ENCODE measurements around the gene RNF135. TPM values are rescaled to one million over a fixed set of nuclear protein-coding genes. Genes with fewer than 3 reads are reported as not detected.
"Not testable (repeated sequence)": the region's sequence is repeated elsewhere in the genome, so short reads cannot be mapped to it uniquely, and the experiment has no call there.

RNF135 gene
- total RNA-seq, 1 donor: 10.7 TPM

DNA sequence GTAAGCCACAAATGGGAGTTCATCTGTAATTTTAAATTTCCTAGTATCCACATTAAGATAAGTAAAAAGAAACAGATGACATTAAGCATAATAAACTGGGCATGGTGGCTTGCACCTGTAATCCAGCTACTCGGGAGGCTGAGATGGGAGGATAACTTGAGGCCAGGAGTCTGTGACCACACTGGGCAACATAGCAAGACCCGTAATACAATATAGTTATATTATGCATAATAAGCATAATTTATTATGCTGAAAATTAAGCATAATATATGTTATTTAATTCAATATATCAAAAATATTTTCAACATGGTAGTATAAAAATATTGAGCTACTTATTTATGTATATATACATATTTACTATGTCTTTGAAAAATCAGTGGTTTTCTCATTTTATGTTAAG is 48.2 kb downstream of the RNF135 start:
- TF ChIP-seq, protein P1, sequence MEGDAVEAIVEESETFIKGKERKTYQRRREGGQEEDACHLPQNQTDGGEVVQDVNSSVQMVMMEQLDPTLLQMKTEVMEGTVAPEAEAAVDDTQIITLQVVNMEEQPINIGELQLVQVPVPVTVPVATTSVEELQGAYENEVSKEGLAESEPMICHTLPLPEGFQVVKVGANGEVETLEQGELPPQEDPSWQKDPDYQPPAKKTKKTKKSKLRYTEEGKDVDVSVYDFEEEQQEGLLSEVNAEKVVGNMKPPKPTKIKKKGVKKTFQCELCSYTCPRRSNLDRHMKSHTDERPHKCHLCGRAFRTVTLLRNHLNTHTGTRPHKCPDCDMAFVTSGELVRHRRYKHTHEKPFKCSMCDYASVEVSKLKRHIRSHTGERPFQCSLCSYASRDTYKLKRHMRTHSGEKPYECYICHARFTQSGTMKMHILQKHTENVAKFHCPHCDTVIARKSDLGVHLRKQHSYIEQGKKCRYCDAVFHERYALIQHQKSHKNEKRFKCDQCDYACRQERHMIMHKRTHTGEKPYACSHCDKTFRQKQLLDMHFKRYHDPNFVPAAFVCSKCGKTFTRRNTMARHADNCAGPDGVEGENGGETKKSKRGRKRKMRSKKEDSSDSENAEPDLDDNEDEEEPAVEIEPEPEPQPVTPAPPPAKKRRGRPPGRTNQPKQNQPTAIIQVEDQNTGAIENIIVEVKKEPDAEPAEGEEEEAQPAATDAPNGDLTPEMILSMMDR (IDR thresholded peaks at IDR 0.05; ENCODE audit: insufficient read depth, low read length): no peak
- no peak overlapping the region for H3K4me3 ChIP-seq (ENCODE audit: low read depth, low read length)
- no peak for DNase-seq (ENCODE audit: low read depth)

DNA sequence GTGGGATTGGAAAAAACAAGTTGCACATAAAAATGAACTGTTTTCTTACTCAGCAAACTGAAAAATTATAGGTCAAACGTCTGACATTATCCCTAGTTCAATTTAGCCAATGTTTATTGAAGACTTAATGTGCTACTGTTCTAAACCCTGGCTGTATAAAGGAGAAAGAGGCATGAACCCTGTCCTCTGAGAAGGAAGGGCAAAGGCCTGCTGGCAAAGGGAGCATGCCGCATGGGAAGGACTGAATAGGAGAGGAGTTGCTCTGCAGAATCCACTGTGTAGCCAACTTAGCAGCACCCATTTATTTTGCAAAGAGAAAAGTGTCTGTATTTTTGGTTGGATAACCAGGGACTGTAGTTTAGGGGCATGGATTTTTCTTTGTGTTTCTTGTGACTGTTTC is 52.3 kb downstream of the RNF135 start:
- DNase-seq (ENCODE audit: low read depth); H3K4me3 ChIP-seq (ENCODE audit: low read depth, low read length): not testable (repeated sequence)

DNA sequence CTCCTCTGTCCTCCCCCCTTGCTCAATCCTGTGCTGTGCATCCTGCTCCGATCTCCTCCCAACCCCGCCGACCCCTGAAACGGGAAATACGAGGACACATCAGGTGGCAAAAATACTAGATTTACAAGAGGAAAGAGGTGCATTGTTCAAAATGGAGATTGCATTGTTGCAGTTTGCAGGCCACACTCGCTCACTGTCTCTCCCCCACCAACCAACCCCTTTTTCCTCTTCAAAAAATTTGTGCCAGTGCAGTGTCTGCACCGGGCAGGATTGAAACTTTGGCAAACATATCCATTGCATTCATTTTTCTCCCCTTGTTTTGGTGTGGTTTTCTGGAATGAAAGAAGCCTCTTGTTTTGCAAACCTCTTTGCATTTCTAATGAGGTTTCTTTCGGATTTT is 61.0 kb downstream of the RNF135 start:
- TF ChIP-seq, protein P1 (IDR thresholded peaks at IDR 0.05; ENCODE audit: insufficient read depth, low read length): no peak
- no peak for DNase-seq (ENCODE audit: low read depth)
- H3K4me3 ChIP-seq (ENCODE audit: low read depth, low read length): no peak overlapping the region

DNA sequence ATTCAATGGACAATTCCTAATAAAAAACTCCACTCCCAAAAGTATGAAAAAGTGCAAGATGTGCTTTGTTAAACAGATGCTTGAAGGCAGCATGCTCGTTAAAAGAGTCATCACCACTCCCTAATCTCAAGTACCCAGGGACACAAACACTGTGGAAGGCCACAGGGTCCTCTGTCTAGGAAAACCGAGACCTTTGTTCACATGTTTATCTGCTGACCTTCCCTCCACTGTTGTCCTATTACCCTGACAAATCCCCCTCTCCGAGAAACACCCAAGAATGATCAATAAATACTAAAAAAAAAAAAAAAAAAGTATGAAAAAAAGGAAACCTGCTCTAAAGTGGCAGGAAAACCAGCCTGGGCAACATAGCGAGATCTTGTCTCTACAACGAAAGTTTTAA is 64.8 kb downstream of the RNF135 start:
- DNase-seq (ENCODE audit: low read depth): not testable (repeated sequence)

DNA sequence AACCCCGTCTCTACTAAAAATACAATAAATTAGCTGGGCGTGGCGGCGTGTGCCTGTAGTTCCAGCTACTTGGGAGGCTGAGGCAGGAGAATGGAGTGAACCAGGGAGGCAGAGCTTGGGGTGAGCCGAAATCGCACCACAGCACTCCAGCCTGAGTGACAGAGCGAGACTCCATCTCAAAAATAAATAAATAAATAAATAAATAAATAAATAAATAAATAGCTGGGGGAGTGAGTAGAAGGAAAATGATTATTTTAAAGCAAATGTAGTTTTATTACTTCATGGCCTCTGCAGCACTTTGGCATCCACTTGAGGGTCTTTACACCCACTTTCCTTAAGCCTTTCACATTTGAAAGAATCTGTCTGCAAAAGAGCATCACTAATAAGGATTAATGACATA is 70.0 kb downstream of the RNF135 start:
- not testable (repeated sequence) for DNase-seq (ENCODE audit: low read depth); H3K4me3 ChIP-seq (ENCODE audit: low read depth, low read length)

More for the DNA sequence above, 64.8 kb downstream of the RNF135 start:
- H3K4me3 ChIP-seq (ENCODE audit: low read depth, low read length): not testable (repeated sequence)

DNA sequence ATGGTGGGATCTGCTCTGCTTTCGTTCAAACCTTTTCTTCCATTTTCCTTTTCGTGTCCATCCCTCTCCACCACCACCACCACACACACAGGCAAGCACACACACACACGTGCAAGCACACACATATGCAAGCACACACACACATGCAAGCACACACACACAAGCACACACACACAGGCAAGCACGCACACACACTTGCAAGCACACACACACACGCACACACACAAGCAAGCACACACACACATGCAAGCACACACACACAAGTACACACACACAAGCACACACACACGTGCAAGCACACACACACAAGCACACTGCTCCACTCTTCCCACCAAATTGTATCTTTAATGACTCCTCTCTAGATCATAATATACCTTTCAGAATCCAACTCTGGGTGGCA is 71.5 kb downstream of the RNF135 start:
- not testable (repeated sequence) for DNase-seq (ENCODE audit: low read depth); H3K4me3 ChIP-seq (ENCODE audit: low read depth, low read length)

DNA sequence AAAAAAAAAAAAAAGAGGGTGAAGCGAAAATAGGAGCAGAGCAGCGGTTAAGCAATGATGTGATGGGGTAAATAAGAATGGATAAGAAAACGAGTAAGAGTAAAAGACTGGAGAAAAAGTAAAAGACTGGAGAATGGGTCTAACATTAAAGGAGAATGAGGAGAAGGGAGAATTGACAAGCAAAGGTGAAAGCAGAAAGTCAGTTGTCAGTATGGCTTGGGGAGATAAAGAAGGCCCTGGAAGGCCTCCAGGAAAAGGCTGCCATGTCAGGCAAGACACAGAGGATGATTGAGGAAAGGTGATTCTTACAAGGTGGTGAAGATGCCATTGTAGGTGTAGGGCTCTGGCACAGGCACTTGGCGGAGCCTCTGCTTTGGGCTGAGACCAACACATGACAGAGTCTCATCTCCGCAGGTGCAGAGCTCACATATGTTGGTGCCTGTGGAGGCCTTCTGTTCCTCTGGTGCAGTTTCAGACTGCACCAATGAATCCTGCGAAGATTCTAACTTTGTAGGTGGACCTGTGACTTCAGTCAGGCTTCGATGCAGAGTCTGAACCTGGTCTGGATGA is 76.1 kb downstream of the RNF135 start:
- DNase-seq (ENCODE audit: low read depth); H3K4me3 ChIP-seq (ENCODE audit: low read depth, low read length): not testable (repeated sequence)

DNA sequence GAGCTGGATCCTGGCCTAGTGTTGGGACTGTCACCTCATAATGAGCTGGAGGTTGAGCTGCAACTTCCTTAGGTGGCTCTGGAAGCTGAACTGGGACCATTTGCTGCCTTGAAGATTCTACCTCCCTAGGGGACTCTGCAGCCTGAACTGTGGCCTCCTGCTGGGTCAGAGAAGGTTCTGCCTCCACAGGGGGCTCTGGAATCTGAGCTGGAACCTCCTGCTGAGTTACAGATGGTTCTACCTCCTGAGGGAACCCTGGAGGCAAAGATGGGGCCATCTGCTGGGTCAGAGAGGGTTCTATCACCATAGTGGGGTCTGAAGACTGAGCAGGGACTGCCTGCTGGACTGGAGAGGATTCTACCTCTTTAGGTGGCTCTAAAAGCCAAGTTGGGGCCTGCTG is 77.3 kb downstream of the RNF135 start:
- no peak overlapping the region for H3K4me3 ChIP-seq (ENCODE audit: low read depth, low read length)
- TF ChIP-seq, protein P1 (IDR thresholded peaks at IDR 0.05; ENCODE audit: insufficient read depth, low read length): no peak
- no peak for DNase-seq (ENCODE audit: low read depth)

DNA sequence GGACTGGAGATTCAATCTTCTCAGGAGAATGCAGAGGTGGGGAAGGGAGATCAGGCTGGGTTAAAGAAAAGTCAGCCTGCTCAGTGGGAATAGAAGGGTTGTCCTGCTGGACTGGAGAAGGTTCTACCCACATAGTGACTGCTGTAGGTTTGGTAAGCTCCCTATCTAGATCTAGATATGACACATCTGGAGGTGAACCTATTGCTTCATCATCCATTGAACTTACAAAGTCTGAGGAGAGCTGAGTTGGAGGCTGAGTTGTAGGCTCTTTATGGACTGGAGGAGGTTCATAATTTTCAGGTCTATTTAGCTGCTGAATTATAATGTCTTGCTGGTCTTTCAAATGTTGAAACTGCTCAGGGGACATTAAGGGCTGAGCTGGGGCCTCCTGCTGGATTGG is 77.9 kb downstream of the RNF135 start:
- peak; percentile 68 for DNase-seq (ENCODE audit: low read depth)
- no peak overlapping the region for H3K4me3 ChIP-seq (ENCODE audit: low read depth, low read length)
- TF ChIP-seq, protein P1 (IDR thresholded peaks at IDR 0.05; ENCODE audit: insufficient read depth, low read length): no peak

Small RNA genes within 50 kb of the gene (small RNA-seq; reads per million reads assigned to genes)
- gene AC138207.3 (not detected), gene RN7SL138P (not detected)

Other genes with a start within 250 kb of the RNF135 start
- 12.5 and 14.1 TPM in 2 replicates for gene CRLF3, start 146.3 kb upstream of the RNF135 start, total RNA-seq (ENCODE audit: low replicate concordance)
- 2.1 and 10.4 TPM in 2 replicates for gene ATAD5, start 139.1 kb upstream of the RNF135 start, total RNA-seq (ENCODE audit: low replicate concordance)
- gene TEFM, start 64.8 kb upstream of the RNF135 start, total RNA-seq (ENCODE audit: low replicate concordance): 6.1 and 21.0 TPM in 2 replicates
- gene ADAP2, start 49.1 kb upstream of the RNF135 start, total RNA-seq (ENCODE audit: low replicate concordance): 0.27 and 0.90 TPM in 2 replicates
- 59.3 and 79.7 TPM in 2 replicates for gene NF1, start 123.9 kb downstream of the RNF135 start, total RNA-seq (ENCODE audit: low replicate concordance)